Smooth muscle cell (in vitro differentiated cells): ENCODE results near the gene LRRC43. TPM values are rescaled to one million over a fixed set of nuclear protein-coding genes. Genes with fewer than 3 reads are reported as not detected.

Source experiments
- DNase-seq: peaks from one replicate; lab custom pipeline; 2025; ENCODE audit not compliant: unreplicated experiment; lab: John Stamatoyannopoulos, UW
- H2AFZ ChIP-seq: fragments of 200-600 bp; sonication (generic); 2 replicates; pipeline ENCODE4 v1.6.0; 2016; ENCODE audit warnings: antibody characterized with exemption, low read depth, mild to moderate bottlenecking
- H3F3A ChIP-seq: fragments of 200-600 bp; sonication (generic); 2 replicates; pipeline ENCODE4 v1.6.0; 2017; ENCODE audit warnings: antibody characterized with exemption, low read depth
- H3K27ac ChIP-seq: fragments of 200-600 bp; sonication (generic); 2 replicates; pipeline ENCODE4 v1.5.1; 2016; ENCODE audit warnings: low read depth, mild to moderate bottlenecking
- H3K27me3 ChIP-seq: fragments of 200-600 bp; sonication (generic); 2 replicates; pipeline ENCODE4 v1.6.1; 2016; ENCODE audit warnings: low read depth, mild to moderate bottlenecking
- H3K36me3 ChIP-seq: fragments of 200-600 bp; sonication (generic); 2 replicates; pipeline ENCODE4 v1.5.1; 2016; ENCODE audit warnings: low read depth
- H3K4me1 ChIP-seq: fragments of 200-600 bp; sonication (generic); 2 replicates; pipeline ENCODE4 v1.5.1; 2016; ENCODE audit warnings: low read depth
- H3K4me2 ChIP-seq: fragments of 200-600 bp; sonication (generic); 2 replicates; pipeline ENCODE4 v1.6.0; 2016; ENCODE audit warnings: mild to moderate bottlenecking
- H3K4me3 ChIP-seq: fragments of 200-600 bp; sonication (generic); 2 replicates; pipeline ENCODE4 v1.5.1; 2016; ENCODE audit warnings: mild to moderate bottlenecking
- H3K79me2 ChIP-seq: fragments of 200-600 bp; sonication (generic); 2 replicates; pipeline ENCODE4 v1.6.0; 2016; ENCODE audit warnings: low read depth, mild to moderate bottlenecking
- H3K9ac ChIP-seq: fragments of 200-600 bp; sonication (generic); 2 replicates; pipeline ENCODE4 v1.6.0; 2016; ENCODE audit warnings: low read depth
- H3K9me3 ChIP-seq: fragments of 200-600 bp; sonication (generic); replicated peaks from 2 replicates; pipeline ENCODE4 v1.5.1; 2016; ENCODE audit warnings: low read depth
- H4K20me1 ChIP-seq: fragments of 200-600 bp; sonication (generic); 2 replicates; pipeline ENCODE4 v1.6.0; 2016; ENCODE audit warnings: low read depth
- WGBS: methylation state at CpG from one replicate; pipeline ENCODE4 v1.1.7; 2016; ENCODE audit warnings: low lambda C conversion rate; 5-methylcytosine and 5-hydroxymethylcytosine counted together
- polyA plus RNA-seq: library from polyadenylated mRNA; unstranded; fragments of >200 nt; fragmentation: Nextera tagmentation; extraction: Ambion mirVana; gene quantifications from 2 replicates; pipeline ENCODE4 v1.2.1, GENCODE V29; 2016
- total RNA-seq: library from RNA; depleted of rRNA; stranded (reverse); fragments of >200 nt; gene quantifications from 2 replicates; pipeline ENCODE4 v1.2.3, GENCODE V29; 2014
- TF ChIP-seq, protein P1 (sequence below): fragments of 200-600 bp; sonication (generic); IDR thresholded peaks from 2 replicates; pipeline ENCODE4 v1.5.1; 2017; ENCODE audit warnings: borderline replicate concordance, mild to moderate bottlenecking, antibody characterized with exemption; ENCODE audit not compliant: insufficient read depth, poor library complexity, severe bottlenecking

The LRRC43 gene
- total and polyA plus RNA-seq, 2 experiments from 2014 or later: 0.38 TPM; not detected in 1

DNA sequence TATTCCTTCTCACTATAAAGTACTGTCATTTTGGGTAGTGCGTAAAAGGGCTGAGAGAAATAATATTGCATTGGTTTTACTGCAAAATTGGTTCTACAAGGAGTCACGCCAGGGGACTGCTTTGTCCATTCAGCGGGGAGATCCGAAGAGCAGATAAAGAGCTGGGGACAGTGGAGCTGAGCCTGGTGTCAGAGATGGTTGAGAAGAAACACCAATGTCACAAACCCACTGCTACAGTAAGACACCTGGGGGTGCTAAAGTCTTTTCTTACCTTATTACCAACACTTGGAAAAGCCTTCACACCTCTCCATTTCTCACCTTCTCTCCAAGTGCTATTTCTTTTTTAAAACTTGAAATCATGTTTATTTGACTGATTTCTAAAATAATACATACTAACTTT is 23.0 kb upstream of the LRRC43 start:
- Histone ChIP-seq H3F3A (no peaks in the 10 kb centered on the region), H3K79me2 (no peaks in the 10 kb centered on the region), H2AFZ (no peak overlapping the region), H3K4me1 (no peaks in the 10 kb centered on the region), H3K4me2 (no peak overlapping the region), H3K4me3 (no peak overlapping the region), H3K9me3 (no peaks in the 10 kb centered on the region), H3K36me3 (no peaks in the 10 kb centered on the region), H4K20me1 (no peaks in the 10 kb centered on the region), H3K27ac (no peak overlapping the region), H3K9ac (no peak overlapping the region), H3K27me3 (no peaks in the 10 kb centered on the region)
- 68% methylated on average over 4 of the region's 4 CpGs for WGBS
- DNase-seq: no peak
- TF ChIP-seq, protein P1, sequence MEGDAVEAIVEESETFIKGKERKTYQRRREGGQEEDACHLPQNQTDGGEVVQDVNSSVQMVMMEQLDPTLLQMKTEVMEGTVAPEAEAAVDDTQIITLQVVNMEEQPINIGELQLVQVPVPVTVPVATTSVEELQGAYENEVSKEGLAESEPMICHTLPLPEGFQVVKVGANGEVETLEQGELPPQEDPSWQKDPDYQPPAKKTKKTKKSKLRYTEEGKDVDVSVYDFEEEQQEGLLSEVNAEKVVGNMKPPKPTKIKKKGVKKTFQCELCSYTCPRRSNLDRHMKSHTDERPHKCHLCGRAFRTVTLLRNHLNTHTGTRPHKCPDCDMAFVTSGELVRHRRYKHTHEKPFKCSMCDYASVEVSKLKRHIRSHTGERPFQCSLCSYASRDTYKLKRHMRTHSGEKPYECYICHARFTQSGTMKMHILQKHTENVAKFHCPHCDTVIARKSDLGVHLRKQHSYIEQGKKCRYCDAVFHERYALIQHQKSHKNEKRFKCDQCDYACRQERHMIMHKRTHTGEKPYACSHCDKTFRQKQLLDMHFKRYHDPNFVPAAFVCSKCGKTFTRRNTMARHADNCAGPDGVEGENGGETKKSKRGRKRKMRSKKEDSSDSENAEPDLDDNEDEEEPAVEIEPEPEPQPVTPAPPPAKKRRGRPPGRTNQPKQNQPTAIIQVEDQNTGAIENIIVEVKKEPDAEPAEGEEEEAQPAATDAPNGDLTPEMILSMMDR: no peak

DNA sequence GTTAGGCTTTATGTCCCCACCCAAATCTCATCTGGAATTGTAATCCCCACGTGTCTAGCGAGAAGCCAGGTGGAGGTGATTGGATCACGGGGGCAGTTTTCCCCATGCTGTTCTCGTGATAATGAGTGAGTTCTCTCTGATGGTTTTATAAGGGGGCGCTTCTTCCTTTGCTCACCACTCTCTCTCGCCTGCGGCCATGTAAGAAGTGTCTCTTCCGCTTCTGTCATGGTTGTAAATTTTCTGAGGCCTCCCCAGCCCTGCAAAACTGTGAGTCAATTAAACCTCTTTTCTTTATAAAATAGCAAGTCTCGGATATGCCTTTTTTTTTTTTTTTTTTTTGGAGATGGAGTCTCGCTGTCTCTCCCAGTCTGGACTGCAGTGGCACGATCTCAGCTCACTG is 22.2 kb upstream of the LRRC43 start:
- Histone ChIP-seq H3K27ac (no peak overlapping the region), H3K9ac (no peak overlapping the region), H3K4me2 (no peak overlapping the region), H2AFZ (no peak overlapping the region), H3K79me2 (no peaks in the 10 kb centered on the region), H4K20me1 (no peaks in the 10 kb centered on the region), H3K9me3 (no peaks in the 10 kb centered on the region), H3F3A (no peaks in the 10 kb centered on the region), H3K36me3 (no peaks in the 10 kb centered on the region), H3K4me1 (no peaks in the 10 kb centered on the region), H3K27me3 (no peaks in the 10 kb centered on the region), H3K4me3 (no peak overlapping the region)
- TF ChIP-seq, protein P1: no peak
- WGBS: 89% methylated on average over 10 of the region's 11 CpGs
- DNase-seq: no peak

DNA sequence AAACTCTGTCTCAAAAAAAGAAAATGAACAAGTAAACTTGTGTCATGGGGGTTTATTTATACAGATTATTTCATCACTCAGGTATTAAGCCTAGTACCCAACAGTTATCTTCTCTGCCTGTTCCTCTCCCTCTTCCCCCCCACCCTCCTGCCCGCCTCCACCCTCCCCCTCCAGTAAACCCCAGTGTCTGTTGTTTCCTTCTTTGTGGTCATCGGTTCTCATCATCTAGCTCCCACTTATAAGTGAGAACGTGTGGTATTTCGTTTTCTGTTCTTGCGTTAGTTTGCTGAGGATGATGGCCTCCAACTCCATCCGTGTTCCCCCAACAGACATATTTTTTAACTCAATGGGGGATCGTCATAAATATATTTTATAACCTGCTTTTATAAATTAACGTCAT is 21.2 kb upstream of the LRRC43 start:
- no peak overlapping the region for H3K4me3 ChIP-seq
- H4K20me1 ChIP-seq: no peaks in the 10 kb centered on the region
- H3K9ac ChIP-seq: no peak overlapping the region
- no peaks in the 10 kb centered on the region for H3K36me3 ChIP-seq
- no peaks in the 10 kb centered on the region for H3K27me3 ChIP-seq
- no peak overlapping the region for H2AFZ ChIP-seq
- H3F3A ChIP-seq: no peaks in the 10 kb centered on the region
- TF ChIP-seq, protein P1: no peak
- WGBS: 90% methylated on average over 7 of the region's 8 CpGs
- H3K4me2 ChIP-seq: no peak overlapping the region
- H3K4me1 ChIP-seq: no peaks in the 10 kb centered on the region
- H3K79me2 ChIP-seq: no peaks in the 10 kb centered on the region
- no peak for DNase-seq
- H3K27ac ChIP-seq: no peak overlapping the region
- no peaks in the 10 kb centered on the region for H3K9me3 ChIP-seq

DNA sequence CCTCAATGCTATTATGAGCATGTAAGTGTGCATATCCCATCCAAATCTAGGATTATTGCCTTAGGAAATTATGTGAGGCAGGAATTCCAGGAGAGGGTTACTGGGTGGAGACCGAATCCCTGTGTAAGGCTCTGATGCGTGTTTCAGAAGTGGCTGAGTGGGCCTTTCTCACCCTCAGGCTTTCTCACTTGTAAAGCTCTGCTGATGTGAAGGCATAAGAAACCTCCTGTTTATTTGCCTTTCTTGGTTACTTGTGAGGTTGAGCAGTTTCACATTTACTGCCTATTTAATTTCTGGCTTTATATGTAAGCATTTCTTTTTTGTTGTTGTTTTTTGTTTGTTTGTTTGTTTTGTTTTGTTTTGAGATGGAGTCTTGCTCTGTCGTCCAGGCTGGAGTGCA is 19.9 kb upstream of the LRRC43 start:
- Histone ChIP-seq H3F3A (no peaks in the 10 kb centered on the region), H3K36me3 (no peaks in the 10 kb centered on the region), H3K27ac (no peak overlapping the region), H3K4me2 (no peak overlapping the region), H3K79me2 (no peaks in the 10 kb centered on the region), H3K9ac (no peak overlapping the region), H3K27me3 (no peaks in the 10 kb centered on the region), H3K4me1 (no peaks in the 10 kb centered on the region), H3K9me3 (no peaks in the 10 kb centered on the region), H2AFZ (no peak overlapping the region), H3K4me3 (no peak overlapping the region), H4K20me1 (no peaks in the 10 kb centered on the region)
- 88% methylated on average over 3 of the region's 3 CpGs for WGBS
- TF ChIP-seq, protein P1: no peak
- no peak for DNase-seq
